T-helper 17 cell (primary cell): ENCODE results near the gene CAMK2A. TPM values are rescaled to one million over a fixed set of nuclear protein-coding genes. Genes with fewer than 3 reads are reported as not detected.
A peak's percentile ranks its signal among the peaks of the same experiment; 100 is the strongest.

Experiments used
- ATAC-seq: fragments of 150-1000 bp; cut with Tn5 transposase; 2 replicates; pipeline ENCODE4 v1.10.0; 2021; ENCODE audit warnings: mild to moderate bottlenecking, moderate library complexity
- DNase-seq, 3 donors: peaks; one replicate each; pipeline versions ENCODE4 v3.0.0 to v3.0.0-alpha.2; 2020 to 2021
- H3K9me3 ChIP-seq: one replicate; pipeline ENCODE4 v1.7.0; 2013; ENCODE audit warnings: low read length, mild to moderate bottlenecking; ENCODE audit not compliant: control insufficient read depth, poor library complexity, severe bottlenecking
- H3K27ac Mint-ChIP-seq: one replicate; pipeline ENCODE4 v1.8.0; 2022; ENCODE audit warnings: mild to moderate bottlenecking, moderate library complexity, mixed read lengths
- H3K27me3 Mint-ChIP-seq: one replicate; pipeline ENCODE4 v1.8.0; 2022; ENCODE audit warnings: mixed read lengths
- H3K36me3 Mint-ChIP-seq: one replicate; pipeline ENCODE4 v1.8.0; 2022; ENCODE audit warnings: low read depth, mixed read lengths
- H3K4me1 Mint-ChIP-seq: one replicate; pipeline ENCODE4 v1.8.0; 2022; ENCODE audit warnings: mild to moderate bottlenecking, mixed read lengths
- H3K4me3 Mint-ChIP-seq: one replicate; pipeline ENCODE4 v1.8.0; 2022; ENCODE audit warnings: mild to moderate bottlenecking, moderate library complexity, mixed read lengths
- total RNA-seq, 4 donors: library from RNA in 2 of 4; stranded (reverse) in 2 of 4; gene quantifications; one replicate each; pipeline ENCODE4 v1.2.3 and lab custom pipeline; 2022 to 2026

CAMK2A gene
- total RNA-seq, 2 donors from 2014 or later: not detected

DNA sequence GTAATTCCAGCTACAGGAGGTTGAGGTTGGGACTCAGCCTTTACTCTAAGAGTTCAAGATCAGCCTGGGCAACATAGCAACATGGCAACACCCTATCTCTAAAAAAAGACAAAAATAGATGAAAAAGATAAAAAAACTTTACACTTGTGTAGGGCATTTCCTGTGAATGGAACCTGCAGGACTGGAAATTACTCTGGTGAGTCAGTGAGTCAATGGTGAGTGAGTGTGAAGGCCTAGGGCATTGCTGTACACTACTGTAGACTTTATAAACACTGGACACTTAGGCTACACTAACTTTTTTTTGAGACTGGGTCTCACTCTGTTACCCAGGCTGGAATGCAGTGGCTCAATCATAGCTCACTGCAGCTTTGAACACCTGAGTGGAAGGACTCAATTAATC lies 32.6 kb upstream of the CAMK2A start:
- H3K9me3 ChIP-seq: no peaks in the 10 kb centered on the region
- H3K4me3 Mint-ChIP-seq: no peak overlapping the region
- H3K27ac Mint-ChIP-seq: no peak overlapping the region
- ATAC-seq (no peak), DNase-seq (no peak)
- H3K36me3 Mint-ChIP-seq: peaks cover 5% of the 10 kb centered on the region
- peaks cover 4% of the 10 kb centered on the region for H3K4me1 Mint-ChIP-seq
- H3K27me3 Mint-ChIP-seq: peaks cover 17% of the 10 kb centered on the region

DNA sequence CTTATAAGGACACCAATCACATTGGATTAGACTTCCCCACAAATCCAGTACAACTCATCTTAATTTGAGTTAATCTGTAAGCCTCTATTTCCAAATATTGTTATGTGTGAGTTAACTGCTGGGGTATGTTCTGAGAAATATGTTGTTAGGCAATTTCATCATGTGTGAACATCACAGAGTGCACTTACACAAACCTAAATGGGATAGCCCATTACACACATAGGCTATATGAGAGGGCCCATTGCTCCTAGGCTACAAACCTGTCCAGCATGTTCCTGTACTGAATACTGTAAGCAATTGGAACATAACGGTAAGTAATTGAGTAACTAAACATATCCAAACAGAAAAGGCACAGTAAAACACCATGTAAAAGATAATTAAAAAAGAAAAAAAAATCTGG lies 32.2 kb upstream of the CAMK2A start:
- ATAC-seq (no peak), DNase-seq (no peak)
- H3K27ac Mint-ChIP-seq: no peak overlapping the region
- H3K4me3 Mint-ChIP-seq: no peak overlapping the region
- H3K4me1 Mint-ChIP-seq: peaks cover 4% of the 10 kb centered on the region
- peaks cover 17% of the 10 kb centered on the region for H3K27me3 Mint-ChIP-seq
- peaks cover 5% of the 10 kb centered on the region for H3K36me3 Mint-ChIP-seq
- H3K9me3 ChIP-seq: no peaks in the 10 kb centered on the region

DNA sequence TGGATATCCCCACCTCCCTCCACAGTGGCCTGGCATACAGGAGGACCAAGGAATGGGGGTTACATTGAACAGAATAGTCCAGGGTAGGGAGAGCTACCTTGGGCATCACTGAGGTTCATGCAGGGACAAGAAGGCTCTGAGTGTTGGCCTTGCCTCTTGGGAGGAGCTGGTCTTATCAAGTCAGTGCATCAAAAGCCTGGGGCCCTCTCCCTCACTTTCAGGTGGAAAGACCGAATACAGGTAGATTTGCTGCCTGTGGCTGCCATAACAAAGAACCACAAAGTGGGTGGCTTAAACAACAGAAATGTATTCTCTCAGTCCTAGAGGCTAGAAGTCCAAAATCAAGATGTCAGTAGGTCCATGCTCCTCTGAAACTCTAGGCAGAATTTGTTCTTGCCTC lies 31.6 kb upstream of the CAMK2A start:
- Mint-ChIP-seq H3K36me3 (peaks cover 5% of the 10 kb centered on the region), H3K4me3 (no peak overlapping the region)

DNA sequence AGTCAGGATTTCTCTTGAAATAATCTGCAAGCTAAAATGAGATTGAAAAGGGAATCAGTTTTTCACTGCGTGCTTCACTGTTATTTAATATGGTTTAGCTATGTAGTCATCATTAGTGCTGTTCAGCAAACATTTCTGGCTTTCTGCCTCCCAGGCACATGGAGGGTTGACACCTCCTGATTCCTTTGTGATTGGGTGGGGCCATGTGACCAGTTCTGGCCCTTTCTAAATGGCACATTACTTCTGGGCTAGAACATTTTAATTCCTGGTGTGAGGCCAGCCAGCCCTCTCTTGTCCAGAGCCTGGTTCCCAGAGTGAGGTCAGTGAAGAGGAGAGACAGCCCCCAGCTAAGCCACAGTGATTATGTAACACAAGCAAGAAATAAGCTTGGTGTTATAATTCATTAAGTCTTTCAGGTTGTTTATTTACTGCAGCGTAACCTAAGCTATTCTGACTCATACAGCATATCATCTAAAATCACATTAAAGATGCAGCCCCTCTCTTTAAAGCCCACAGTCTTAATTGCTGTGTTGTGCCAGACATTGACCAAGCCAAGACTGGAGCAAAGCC lies 30.6 kb upstream of the CAMK2A start:
- H3K4me3 Mint-ChIP-seq: no peak overlapping the region
- ATAC-seq (no peak), DNase-seq (no peak)
- peaks cover 10% of the 10 kb centered on the region for H3K27me3 Mint-ChIP-seq
- H3K4me1 Mint-ChIP-seq: peaks cover 3% of the 10 kb centered on the region
- H3K9me3 ChIP-seq: no peaks in the 10 kb centered on the region
- H3K27ac Mint-ChIP-seq: no peak overlapping the region
- H3K36me3 Mint-ChIP-seq: peaks cover 5% of the 10 kb centered on the region

More for the DNA sequence above, 31.6 kb upstream of the CAMK2A start:
- H3K9me3 ChIP-seq: no peaks in the 10 kb centered on the region
- no peak for ATAC-seq
- Mint-ChIP-seq H3K4me1 (peaks cover 4% of the 10 kb centered on the region), H3K27me3 (peaks cover 16% of the 10 kb centered on the region), H3K27ac (no peak overlapping the region)
- DNase-seq: no peak

DNA sequence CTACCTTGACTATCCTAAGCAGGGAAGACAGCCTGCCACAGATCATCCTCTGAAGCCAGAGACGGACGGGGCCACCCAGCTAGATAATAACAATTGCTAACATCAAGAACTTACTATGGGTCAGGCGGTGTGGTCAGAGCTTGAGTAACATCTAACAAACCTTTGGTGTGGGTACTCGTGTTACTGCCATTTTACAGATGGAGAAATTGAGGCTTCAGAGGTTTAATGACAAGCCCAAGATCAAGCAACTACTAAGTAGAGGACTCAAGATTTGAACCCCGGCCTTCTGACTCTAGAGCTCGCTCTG lies 29.9 kb upstream of the CAMK2A start:
- H3K36me3 Mint-ChIP-seq: peaks cover 5% of the 10 kb centered on the region
- H3K9me3 ChIP-seq: no peaks in the 10 kb centered on the region
- DNase-seq (no peak), ATAC-seq (no peak)
- H3K4me1 Mint-ChIP-seq: peaks cover 3% of the 10 kb centered on the region
- no peak overlapping the region for H3K27ac Mint-ChIP-seq
- no peak overlapping the region for H3K4me3 Mint-ChIP-seq
- H3K27me3 Mint-ChIP-seq: peaks cover 10% of the 10 kb centered on the region

DNA sequence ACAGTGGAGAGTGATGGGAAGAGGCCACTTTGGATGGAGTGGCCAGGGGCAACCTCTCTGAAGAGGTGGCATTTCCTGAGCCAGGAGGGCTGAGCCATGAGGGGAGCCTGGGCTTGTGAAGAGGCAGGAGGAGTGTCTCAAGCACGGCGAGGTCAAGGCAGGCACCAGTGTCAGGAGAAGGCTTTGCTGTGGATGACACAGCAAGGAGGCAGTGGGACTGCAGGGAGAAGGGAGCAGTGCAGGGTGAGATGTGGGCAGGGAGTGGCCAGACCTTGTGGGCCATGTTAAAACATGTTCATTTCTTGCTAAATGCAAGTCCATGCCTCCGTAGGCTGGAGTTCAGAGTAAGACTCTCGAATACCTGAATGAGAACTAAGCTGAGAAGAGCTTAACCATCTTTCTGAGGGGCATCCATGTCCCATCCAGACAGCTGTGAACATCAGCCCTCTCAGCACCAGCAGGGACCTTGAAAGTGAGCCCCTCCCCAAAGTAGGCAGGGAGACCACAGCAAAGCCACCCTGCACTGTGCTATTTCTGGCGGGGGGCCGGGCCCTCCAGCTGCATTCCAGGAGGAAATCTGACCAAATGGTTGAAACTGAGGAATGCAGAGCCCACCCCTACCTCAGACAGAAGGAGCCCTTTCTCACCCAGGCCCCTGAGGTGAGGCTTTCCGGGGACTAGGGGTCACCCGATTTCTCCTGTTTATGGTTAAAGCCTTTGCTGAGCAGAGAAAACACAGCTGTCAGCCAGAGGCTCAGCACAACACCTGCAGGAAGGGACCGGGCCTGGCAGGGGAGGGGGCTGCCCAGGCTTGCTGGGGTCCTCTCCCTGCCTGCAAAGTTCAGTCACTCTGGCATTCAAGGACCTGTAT lies 29.3 kb upstream of the CAMK2A start:
- DNase-seq (no peak), ATAC-seq (no peak)
- peaks cover 3% of the 10 kb centered on the region for H3K4me1 Mint-ChIP-seq
- H3K27me3 Mint-ChIP-seq: peaks cover 10% of the 10 kb centered on the region
- H3K36me3 Mint-ChIP-seq: peaks cover 5% of the 10 kb centered on the region
- peak overlapping the region; percentile 6 for H3K27ac Mint-ChIP-seq
- no peak overlapping the region for H3K4me3 Mint-ChIP-seq
- H3K9me3 ChIP-seq: no peaks in the 10 kb centered on the region

DNA sequence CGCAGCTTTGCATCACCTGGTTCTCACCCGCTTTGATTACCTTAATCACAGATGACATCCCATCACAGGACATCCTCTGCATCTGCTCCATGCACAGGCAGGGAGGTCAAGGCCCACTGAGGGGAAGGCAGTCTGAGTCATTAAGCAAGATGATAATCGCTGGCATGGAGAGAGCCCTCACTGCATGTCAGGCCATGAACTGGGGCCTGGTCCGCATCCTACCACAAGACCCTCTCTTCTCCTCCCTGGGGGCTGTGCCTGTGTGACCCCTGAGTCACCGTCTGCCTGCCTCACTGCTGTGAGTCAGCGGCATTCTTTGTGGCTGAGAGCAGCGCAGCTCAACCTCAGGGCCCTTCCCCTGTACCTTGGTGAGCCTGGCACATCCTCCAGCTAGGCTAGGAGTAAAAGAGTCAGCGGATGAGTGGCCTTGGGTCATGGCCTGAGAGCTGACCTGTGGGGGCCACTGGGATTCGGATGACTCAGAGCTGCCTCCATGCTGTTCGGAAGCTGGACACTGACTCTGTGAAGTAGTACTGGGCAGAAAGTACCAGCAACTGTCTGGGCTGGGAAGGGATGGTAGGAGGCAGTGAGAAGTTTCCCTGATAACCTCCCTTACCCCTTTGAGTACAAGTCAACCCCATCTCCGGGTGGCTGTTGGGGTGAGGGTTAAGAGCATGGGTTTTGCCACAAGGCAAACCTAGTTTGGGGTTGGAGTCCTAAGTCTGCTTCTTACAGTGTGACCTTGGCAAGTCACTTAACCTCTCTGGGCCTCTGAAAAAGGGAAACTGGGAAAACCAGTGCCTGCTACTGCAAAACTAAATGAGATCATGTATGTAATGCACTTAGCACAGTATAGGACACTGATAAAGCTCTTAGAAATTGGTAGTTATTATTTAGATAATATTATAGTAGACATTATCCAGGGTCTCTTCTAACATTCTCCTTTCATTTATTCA lies 27.8 kb upstream of the CAMK2A start:
- H3K4me3 Mint-ChIP-seq: no peak overlapping the region
- DNase-seq: no peak
- peaks cover 10% of the 10 kb centered on the region for H3K27me3 Mint-ChIP-seq
- H3K9me3 ChIP-seq: no peaks in the 10 kb centered on the region
- no peak for ATAC-seq
- H3K4me1 Mint-ChIP-seq: peaks cover 3% of the 10 kb centered on the region
- H3K27ac Mint-ChIP-seq: no peak overlapping the region
- peaks cover 5% of the 10 kb centered on the region for H3K36me3 Mint-ChIP-seq

DNA sequence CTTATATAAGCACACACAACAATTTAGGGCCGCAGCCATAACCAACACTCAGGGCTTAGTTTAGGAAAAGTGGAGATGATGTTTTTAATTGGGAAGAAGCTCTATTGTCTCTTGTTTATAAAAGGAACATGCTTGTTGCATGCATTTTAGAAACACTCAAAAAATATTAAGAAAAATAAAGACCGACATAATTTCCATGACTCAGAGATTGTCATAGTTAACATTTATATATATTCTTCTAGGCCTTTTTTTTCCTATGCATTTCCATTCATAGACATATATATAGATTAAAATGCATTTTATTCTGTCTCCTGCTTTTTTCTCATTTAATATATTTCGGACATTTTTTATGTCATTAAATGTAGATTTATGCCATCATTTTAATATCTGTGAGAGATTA lies 26.7 kb upstream of the CAMK2A start:
- H3K9me3 ChIP-seq: no peaks in the 10 kb centered on the region
- Mint-ChIP-seq H3K36me3 (peaks cover 5% of the 10 kb centered on the region), H3K4me3 (no peak overlapping the region), H3K27ac (no peak overlapping the region), H3K4me1 (peaks cover 3% of the 10 kb centered on the region), H3K27me3 (peaks cover 10% of the 10 kb centered on the region)
- ATAC-seq (no peak), DNase-seq (no peak)

DNA sequence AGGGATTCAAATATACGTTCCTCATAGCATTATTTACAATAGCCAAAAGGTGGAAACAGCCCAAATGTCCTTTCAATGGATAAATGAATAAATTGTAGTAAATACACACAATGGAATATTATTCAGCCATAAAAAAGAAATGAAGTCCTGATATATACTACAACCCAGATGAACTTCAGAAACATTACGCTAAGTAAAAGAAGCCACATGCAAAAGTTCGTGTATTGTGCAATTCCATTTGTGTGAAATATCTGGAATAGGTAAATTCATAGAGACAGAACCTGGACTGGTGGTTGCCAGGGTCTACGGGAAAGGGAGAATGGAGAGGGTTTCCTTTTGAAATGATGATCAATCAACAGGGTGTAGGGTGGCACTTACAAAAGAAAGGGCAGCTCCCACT lies 25.7 kb upstream of the CAMK2A start:
- peaks cover 6% of the 10 kb centered on the region for H3K4me1 Mint-ChIP-seq
- H3K36me3 Mint-ChIP-seq: peaks cover 5% of the 10 kb centered on the region
- ATAC-seq (no peak), DNase-seq (no peak)
- no peak overlapping the region for H3K4me3 Mint-ChIP-seq
- no peak overlapping the region for H3K27ac Mint-ChIP-seq
- peaks cover 18% of the 10 kb centered on the region for H3K27me3 Mint-ChIP-seq
- H3K9me3 ChIP-seq: no peaks in the 10 kb centered on the region

DNA sequence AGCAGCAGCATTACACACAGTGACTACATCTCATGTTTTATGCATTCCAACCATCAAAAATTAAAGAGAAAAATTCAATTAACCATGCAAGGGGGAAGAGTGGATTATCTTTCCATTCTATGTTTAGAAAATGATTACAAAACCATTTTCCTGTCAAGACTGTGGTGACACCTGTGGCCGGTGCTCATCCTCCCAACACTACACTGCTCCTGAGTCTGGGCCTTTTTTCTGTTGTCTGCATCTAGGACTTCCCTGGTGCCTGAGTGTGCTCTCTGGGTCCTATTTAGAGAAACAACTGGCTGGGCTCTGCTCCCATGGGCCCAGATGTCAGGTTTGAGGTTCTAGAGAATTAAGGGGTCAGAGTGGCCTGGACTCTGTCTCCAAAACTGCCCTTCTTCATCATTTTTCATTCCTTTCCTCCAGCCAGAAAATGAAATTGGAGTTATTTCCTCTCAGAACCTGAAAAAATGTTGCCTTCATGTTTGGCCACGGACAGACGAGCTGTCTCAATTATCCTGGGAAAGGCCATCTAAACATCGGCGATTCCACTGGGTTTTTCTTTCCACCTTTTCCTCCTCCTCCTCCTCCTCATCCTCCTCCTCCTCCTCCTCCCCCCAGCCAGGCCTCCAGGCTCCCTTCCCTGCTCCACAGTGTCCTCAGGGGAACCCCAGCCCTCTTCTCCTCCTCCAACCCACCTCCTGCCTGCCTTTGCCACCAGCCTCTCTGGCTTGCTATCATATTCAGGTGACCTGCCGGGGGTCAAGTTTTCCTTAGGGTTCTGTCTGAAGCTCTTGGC lies 24.5 kb upstream of the CAMK2A start:
- Mint-ChIP-seq H3K36me3 (peaks cover 7% of the 10 kb centered on the region), H3K27ac (no peak overlapping the region), H3K4me1 (peaks cover 6% of the 10 kb centered on the region), H3K4me3 (no peak overlapping the region), H3K27me3 (peaks cover 24% of the 10 kb centered on the region)
- ATAC-seq (no peak), DNase-seq (no peak)
- no peaks in the 10 kb centered on the region for H3K9me3 ChIP-seq

DNA sequence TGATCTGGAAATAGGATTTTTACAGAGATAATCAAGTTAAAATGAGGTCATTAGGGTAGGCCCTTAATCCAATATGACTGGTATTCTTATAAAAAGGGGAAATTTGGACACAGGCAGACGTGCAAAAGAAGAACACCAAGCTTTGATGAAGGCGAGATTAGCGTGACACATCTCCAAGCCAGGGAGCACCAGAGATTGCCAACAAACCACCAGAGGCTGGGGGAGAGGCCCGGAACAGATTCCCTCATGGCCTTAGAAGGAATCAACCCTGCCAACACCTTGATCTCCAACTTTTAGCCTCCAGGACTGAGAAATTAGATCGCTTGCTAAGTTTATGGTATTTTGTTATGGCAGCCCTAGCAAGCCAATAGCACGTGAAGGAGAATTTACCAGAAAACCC lies 23.9 kb upstream of the CAMK2A start:
- no peaks in the 10 kb centered on the region for H3K9me3 ChIP-seq
- Mint-ChIP-seq H3K4me3 (no peak overlapping the region), H3K36me3 (peaks cover 7% of the 10 kb centered on the region), H3K4me1 (peaks cover 6% of the 10 kb centered on the region), H3K27me3 (peaks cover 24% of the 10 kb centered on the region), H3K27ac (no peak overlapping the region)
- no peak for DNase-seq
- no peak for ATAC-seq

DNA sequence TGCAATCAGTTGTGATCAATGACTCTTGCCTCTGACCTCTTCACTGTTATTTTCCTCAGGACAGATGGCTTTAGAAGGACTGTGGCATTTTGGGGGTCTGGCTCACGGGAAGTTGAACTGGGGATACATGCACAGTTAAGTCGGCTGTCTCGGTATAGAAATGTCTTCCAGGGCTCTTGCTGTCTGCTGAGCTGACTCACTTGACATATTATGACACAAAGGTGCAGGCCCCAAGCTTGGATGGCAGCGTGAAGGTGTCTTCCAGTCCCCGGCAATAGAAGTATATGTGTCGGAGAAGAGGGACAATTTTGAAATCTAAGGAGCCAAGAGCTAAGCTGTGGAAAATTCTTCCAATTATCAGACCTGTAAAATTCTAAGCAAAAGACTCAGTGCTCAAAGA lies 22.9 kb upstream of the CAMK2A start:
- Mint-ChIP-seq H3K4me3 (no peak overlapping the region), H3K4me1 (peaks cover 3% of the 10 kb centered on the region), H3K27me3 (peaks cover 17% of the 10 kb centered on the region), H3K36me3 (peaks cover 2% of the 10 kb centered on the region), H3K27ac (no peak overlapping the region)
- no peaks in the 10 kb centered on the region for H3K9me3 ChIP-seq
- ATAC-seq (no peak), DNase-seq (no peak)
